ENCODE measurements around the gene EIF3L.

The EIF3L gene

GRCh38 chr22:37817705-37818408 is 31.4 kb upstream of the EIF3L start:
- peak; percentile 88 for DNase-seq

DNA sequence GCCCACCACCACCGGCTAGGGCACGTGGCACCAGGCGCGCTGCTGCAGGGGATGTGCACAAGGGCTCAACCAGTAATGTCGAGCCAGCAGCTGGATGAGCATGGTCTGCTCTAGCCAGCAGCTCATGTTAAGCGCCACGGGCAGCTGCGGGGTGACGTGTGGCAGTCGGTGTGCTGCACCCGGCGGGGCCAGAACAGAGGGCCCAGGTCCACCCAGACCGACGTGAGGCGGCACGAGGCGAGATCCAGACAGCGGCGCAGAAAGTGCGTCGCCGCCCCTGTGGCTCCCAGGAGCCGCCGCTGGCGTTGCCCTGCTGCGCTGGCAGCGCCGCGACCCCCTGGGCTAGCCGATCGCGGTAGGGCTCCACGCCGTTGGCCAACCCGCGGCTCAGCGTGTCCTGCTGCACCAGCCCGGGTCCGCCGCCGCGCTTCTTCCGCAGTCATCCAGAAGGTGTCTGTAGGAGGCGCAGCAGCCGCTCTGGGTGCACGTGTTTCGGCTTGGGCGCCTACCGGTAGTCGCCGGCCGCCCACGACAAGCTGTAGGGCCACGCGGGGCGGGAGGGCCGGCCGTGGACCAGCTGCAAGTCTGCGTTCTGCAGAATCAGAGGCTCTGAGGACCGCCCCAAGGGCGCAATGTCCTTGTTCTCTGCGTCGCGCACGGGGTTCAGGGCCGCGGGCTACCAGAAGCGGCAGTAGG is 30.7 kb upstream of the EIF3L start:
- DNase-seq, result peak; percentile 77

DNA sequence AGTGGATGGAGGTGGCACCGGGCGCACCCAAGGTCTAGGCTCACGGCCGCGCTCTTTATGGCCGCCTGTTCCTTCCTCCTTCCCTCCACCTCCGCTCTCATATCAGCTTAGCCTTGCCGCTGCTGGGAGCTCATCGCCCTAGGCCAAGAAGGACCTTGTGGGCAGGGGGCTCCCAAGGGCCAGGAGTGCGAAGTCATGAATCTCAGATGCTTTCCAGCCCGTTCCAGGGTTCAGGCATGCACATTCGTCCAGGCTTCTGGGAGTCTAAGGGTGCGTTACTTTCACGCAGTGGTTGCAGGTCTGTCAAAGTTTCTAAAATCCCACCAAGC is 30.1 kb upstream of the EIF3L start:
- no peak for DNase-seq

DNA sequence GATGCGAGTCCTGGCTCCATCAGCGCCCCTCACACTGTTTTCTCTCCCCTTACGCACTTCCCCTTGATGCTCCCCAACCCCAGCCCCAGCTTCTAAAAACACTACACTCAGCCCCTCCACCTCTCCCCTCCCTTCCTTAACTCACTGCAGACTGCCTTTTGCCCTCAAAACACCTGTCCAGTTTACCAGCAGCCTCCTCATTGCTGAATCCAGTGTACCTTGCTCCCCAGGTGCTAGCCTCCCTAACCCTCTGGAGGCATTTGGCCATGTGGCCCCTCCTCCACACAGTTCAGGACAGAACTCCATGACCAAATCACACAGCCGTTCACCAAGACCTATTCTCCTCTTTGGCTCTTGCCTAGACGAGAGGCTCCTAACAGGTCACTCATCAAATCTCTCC is 28.9 kb upstream of the EIF3L start:
- DNase-seq, result no peak

GRCh38 chr22:37822079-37822833 is 27.0 kb upstream of the EIF3L start:
- DNase-seq, result no peak

GRCh38 chr22:37823134-37823985 is 25.9 kb upstream of the EIF3L start, which contains the start of gene GALR3:
GALR3 (plus strand) TSS chr22:37823382; CDS start chr22:37823407, 25 bp downstream.
- no peak for DNase-seq

DNA sequence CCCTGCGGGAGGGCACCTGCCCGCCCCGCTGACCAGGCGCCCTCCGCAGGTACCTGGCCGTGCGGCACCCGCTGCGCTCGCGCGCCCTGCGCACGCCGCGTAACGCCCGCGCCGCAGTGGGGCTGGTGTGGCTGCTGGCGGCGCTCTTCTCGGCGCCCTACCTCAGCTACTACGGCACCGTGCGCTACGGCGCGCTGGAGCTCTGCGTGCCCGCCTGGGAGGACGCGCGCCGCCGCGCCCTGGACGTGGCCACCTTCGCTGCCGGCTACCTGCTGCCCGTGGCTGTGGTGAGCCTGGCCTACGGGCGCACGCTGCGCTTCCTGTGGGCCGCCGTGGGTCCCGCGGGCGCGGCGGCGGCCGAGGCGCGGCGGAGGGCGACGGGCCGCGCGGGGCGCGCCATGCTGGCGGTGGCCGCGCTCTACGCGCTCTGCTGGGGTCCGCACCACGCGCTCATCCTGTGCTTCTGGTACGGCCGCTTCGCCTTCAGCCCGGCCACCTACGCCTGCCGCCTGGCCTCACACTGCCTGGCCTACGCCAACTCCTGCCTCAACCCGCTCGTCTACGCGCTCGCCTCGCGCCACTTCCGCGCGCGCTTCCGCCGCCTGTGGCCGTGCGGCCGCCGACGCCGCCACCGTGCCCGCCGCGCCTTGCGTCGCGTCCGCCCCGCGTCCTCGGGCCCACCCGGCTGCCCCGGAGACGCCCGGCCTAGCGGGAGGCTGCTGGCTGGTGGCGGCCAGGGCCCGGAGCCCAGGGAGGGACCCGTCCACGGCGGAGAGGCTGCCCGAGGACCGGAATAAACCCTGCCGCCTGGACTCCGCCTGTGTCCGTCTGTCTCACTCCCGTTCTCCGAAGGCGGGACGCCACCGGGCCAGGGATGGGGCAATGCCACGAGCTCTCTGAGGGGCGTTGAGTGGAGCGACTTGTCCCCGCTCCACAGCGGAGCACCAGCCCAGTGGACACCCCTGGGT is 24.3 kb upstream of the EIF3L start:
- no peak for DNase-seq

DNA sequence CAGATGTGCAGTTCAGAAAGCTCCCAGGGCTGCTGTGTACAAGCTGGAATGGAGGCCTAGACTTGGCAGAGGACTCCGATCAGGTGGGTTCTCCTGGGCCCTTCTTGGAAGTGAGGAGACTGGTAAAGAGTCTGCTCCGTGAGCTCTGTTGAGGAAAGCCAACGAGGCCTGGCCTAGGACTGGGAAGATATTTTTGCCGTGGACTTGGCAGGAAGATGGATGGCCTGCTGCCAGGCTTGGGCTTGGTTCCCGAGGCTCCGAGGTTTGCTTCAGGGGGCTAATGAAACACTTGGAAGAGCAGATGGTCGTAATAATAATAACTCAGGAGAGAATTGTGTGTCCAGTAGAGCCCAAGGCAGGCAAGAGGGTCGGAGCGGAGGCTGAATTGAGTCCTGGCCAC is 22.2 kb upstream of the EIF3L start:
- DNase-seq, result no peak

DNA sequence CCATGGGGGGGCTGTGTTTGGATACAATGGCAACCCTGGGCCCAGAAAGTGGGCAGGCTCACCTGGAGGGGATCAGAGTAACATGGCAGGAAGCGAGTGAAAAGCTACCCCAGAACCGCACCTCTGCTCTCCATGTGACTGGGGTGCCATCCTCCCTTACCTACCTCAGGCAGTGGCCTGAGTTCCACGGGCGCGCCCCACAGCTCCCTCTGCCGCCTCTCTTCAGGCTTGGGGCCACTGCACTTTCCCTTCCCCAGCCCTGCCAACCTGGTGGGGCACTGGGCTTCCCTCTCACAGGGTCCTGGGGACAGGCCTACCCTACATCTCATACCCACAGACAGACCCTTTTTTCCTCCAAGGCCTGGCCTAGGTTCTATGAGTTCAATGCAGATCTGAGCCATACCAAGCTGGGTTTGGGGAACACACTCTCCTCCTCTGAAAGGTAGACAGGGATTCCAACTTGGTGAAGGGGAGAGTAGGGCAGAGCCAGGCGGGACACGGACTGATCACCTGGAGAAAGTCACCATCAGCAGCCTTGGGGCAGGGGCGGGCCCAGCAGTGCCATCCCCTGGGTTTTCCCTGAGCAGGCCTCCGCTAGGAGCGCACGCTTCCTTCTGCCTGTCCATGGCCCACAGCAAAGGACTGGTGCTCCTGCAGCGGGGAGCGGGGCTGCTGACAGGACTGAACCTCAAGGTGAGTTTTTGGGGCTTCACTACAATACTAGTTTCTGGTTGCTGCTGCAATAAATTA is 19.0 kb upstream of the EIF3L start:
- DNase-seq, result no peak

- DNase-seq, result no peak
Observed at GRCh38 chr22:37831472-37831871, 17.7 kb upstream of the EIF3L start.

- no peak for DNase-seq
Observed at GRCh38 chr22:37832022-37832857, 17.0 kb upstream of the EIF3L start.

GRCh38 chr22:37842015-37842793 is 7.0 kb upstream of the EIF3L start:
- DNase-seq, result no peak

- DNase-seq, result peak; percentile 52
Observed at GRCh38 chr22:37843741-37844089, 5.5 kb upstream of the EIF3L start.

DNA sequence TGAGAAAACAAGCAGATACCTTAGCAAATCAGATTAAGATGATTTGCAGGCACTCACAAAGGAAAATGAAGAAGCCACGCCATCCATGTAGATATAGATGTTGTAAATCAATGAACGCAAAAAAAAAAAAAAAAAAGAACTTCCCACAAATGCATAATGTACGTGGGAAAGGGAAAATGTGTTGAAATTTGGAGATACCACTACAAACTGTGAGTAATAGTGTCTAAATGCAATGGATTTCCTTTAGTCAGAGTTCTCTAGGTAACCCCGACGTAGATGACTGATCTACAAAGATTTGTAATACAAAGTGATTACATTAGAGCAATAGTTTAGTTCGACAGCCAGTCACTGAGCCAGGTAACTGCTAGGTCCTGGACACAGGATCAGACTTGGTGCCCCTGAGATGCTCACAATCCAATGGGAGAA is 4.3 kb upstream of the EIF3L start:
- no peak for DNase-seq

GRCh38 chr22:37846433-37846832 is 2.8 kb upstream of the EIF3L start:
- no peak for DNase-seq

DNA sequence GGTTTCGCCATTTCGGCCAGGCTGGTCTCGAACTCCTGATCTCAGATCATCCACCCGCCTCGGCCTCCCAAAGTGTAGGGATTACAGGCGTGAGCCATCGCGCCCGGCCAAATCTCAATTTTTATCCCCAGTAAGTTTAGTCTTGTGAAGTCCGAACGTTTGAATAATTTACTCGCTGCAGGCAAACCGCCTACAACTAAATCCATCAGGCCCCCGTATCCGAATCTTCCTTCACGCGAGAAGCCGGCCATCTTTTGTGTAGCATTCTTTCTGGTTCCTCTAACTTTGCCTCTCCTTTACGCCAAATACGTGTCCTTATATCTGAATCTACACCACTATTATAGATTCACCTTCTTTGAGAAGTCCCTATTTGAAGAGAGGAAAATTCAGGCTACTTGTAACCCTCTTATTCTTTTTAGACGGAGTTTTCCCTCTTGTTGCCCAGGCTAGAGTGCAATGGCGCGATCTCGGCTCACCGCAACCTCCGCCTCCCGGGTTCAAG is 581 bp upstream of the EIF3L start:
- DNase-seq, result peak; percentile 4

DNA sequence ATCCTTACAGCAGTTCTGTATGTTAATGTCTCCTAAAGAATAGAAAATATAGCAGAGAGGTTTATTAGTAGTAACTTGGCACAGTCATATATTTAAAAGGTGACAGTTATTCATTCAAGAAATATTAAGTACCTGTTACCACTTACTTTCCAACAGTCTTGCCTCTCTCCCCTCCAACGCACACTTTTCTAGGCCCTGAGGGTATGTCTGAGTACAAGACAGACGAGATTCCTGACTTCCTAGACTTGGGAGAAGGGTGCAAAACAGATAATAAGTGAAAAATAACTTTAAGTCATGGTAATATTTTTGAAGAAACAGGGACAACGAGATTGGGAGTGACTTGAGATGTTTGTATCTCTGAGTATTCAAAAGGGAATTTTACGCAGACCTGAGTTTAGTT is 1.6 kb downstream of the EIF3L start:
- no peak for DNase-seq

- no peak for DNase-seq
Observed at GRCh38 chr22:37852418-37852817, 3.2 kb downstream of the EIF3L start.

GRCh38 chr22:37854946-37855345 is 5.7 kb downstream of the EIF3L start:
- DNase-seq, result no peak

All from CD4-positive, alpha-beta T cell treated with Interleukin-17A for 4 hours (primary cell).